GM15510 (cell line): Measurements from ENCODE around the gene FABP3.

Experiments used
- POLR2A ChIP-seq: IDR thresholded peaks from 3 replicates; pipeline ENCODE4 v1.6.1; 2011; ENCODE audit warnings: borderline replicate concordance; ENCODE audit not compliant: insufficient read length; ENCODE audit errors: extremely low read depth

FABP3 gene

DNA sequence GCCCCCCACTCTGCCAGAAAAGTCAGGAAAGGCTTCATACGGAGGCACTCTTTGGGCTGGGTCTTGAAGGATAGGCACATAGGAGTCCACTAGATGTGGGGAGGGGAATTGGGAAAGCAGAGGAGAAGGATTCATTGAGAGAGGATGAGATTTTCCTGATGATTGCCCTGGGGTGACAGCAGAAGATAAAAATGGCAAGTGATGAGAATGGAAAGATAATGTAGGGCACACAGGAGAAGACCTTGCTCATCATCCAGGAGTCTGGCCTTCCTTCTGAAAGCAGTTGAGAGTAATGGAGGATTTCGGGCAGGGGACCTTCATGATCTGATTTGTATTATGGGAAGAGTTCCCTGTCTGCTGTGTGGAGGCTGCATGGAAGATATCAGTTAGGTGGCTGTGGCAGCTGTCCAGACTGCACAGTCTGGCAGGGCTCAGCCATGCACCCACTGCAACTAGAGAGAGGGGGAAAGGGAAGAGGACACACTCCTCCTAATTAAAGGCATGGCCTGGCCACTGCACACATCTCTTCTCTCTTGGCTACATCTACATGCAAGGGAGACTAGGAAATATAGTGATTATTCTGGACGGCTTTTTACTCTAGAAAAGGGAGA, 9.6 kb upstream of the FABP3 start:
- TF ChIP-seq POLR2A = no peak

GRCh38 chr1:31381394-31382294, 8.8 kb upstream of the FABP3 start:
- no peak for TF ChIP-seq POLR2A

GRCh38 chr1:31380181-31380580, 7.3 kb upstream of the FABP3 start:
- TF ChIP-seq POLR2A = no peak

DNA sequence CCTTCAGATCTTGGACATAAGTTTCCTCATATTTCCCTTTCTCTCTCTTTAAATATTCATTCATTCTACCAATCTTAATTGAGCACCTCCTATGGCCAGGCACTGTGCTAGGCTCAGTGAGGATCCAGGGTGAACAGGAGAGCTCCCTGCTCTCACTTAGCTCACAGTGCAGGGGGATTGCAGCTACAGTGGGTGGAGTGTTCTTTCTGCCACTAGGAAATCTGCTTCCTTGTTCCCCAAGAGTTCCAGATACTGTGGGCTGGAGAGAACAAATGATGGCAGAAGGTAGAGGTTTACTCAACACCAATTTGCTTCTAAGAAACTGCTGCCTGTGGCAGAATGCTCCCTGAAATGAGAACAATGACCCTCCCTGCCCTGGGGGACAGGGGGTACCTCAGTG, 5.1 kb upstream of the FABP3 start:
- no peak for TF ChIP-seq POLR2A

DNA sequence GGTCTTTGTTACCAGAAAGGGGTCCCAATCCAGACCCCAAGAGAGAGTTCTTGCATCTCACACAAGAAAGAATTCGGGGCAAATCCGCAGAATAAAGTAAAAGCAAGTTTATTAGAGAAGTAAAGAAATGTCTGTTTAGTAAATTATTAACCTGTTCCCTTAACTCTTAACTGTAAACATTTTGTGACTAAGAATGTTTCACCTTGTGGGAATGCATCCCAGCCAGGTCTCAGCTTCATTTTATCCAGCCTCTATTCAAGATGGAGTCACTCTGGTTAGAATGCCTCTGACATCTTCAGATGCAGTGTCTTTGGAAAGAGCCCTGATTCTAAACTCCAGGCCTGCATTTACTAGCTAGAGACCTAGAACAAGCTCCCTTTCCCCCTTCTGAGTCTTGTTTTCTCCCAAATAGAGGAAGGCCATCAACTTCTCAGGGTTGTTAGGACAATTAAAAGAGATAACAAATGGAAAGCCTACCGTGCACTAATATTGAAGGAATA, 4.5 kb upstream of the FABP3 start:
- TF ChIP-seq POLR2A = no peak

DNA sequence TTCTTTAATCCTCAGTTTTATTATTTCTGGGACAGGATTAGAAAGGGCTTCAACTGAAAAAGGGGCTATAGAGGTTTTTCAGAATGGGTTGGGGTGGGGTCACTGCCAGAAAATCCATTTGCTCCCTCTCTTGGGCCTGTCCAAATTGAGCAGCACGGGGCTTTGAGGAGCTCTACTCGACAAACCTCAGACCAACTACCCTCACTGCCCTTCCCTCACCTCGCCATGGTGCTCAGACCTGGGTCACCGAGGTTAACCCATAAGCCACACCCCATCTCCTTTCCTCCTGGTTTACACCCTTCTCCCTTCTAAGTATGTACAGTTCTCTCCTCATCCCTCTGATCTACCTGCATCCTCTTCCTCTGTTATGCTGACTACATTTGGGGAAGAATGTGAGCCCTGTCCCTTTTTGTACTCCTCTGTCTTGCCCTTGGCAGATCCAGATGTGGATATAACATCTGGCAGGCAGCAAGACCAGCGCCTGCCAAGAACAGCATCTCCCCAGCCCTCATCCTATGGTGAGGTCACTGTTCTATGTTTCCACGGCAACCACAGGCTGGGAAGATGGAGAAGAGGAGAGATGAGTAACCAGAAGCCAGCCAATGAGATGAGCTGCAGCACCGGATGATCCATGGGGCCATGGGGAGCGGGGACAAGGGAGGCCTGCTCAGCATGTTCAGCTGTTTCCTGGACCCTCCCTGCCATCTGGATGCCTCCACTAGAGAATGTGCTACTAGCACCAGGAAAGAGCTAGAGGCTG, 3.7 kb upstream of the FABP3 start:
- TF ChIP-seq POLR2A = no peak

GRCh38 chr1:31374511-31375196, 1.8 kb upstream of the FABP3 start:
- no peak for TF ChIP-seq POLR2A

GRCh38 chr1:31373897-31374486, 1.1 kb upstream of the FABP3 start:
- TF ChIP-seq POLR2A = no peak

- TF ChIP-seq POLR2A = no peak
Observed at GRCh38 chr1:31372751-31373055, 173 bp downstream of the FABP3 start.

DNA sequence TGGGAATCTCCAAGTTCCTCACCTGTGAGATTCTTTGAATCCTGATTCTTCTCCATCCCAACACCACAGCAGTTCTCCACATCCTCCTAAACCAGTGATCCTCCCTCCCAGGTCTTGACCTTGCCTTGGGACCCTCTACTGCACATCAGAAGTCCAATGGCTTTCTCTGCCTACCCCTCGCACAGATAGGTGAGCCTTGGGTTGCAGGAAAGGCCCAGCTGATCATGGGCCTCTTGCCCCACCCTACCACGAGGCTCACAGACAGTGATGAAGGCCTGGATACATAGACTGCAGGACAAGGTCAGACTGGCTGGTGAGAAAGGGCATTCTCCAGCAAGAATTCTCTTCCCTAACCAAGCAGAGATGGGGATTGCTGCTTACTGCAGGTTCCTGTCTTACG, 825 bp downstream of the FABP3 start:
- TF ChIP-seq POLR2A = no peak

GRCh38 chr1:31371121-31371959, 1.5 kb downstream of the FABP3 start:
- TF ChIP-seq POLR2A = no peak

- no peak for TF ChIP-seq POLR2A
Observed at GRCh38 chr1:31370565-31370964, 2.3 kb downstream of the FABP3 start.

- no peak for TF ChIP-seq POLR2A
Observed at GRCh38 chr1:31370021-31370420, 2.9 kb downstream of the FABP3 start.
